RWPE1 (cell line): Measurements from ENCODE around the gene ERVMER34-1.

Experiments
- CTCF ChIA-PET: fragments of 350-600 bp; sonication (Branson Sonifier 250); formaldehyde crosslinking; extraction: SDS; loops from one replicate; lab custom pipeline; 2021; lab: Yijun Ruan, JAX
- POLR2A ChIA-PET: fragments of 400-600 bp; formaldehyde crosslinking; extraction: SDS; loops from one replicate; lab custom pipeline; 2020; ENCODE audit warnings: antibody characterized with exemption; ENCODE audit not compliant: low non-redundant PET; lab: Yijun Ruan, JAX
- DNase-seq: peaks from one replicate; pipeline ENCODE4 v3.0.0; 2012; ENCODE audit warnings: low spot score
- H3K27ac ChIP-seq: fragments of 450-650 bp; 2 replicates; pipeline ENCODE4 v1.5.1; 2017
- CTCF ChIP-seq: fragments of 450-650 bp; conservative IDR thresholded peaks from 2 replicates; pipeline ENCODE4 v1.5.1; 2017; ENCODE audit warnings: low read depth, mild to moderate bottlenecking

The ERVMER34-1 gene

GRCh38 chr4:52783069-52783468, 31.8 kb upstream of the ERVMER34-1 start:
- no peak overlapping the region for H3K27ac ChIP-seq
- TF ChIP-seq CTCF = no peak
- CTCF ChIA-PET = no interaction called here
- POLR2A ChIA-PET = no interaction called here
- DNase-seq = no peak

GRCh38 chr4:52780617-52781354, 29.6 kb upstream of the ERVMER34-1 start:
- ChIA-PET POLR2A (no interaction called here), CTCF (no interaction called here)
- peak; percentile 13 for DNase-seq
- no peak for TF ChIP-seq CTCF
- no peak overlapping the region for H3K27ac ChIP-seq

GRCh38 chr4:52780206-52780605, 29.0 kb upstream of the ERVMER34-1 start:
- DNase-seq = no peak
- CTCF ChIA-PET = interaction anchor here (0.6 kb wide), 1 partner anchor 45 kb away, joined by 3 read pairs; no protein-coding TSS in a partner anchor
- POLR2A ChIA-PET = no interaction called here
- no peak for TF ChIP-seq CTCF
- no peak overlapping the region for H3K27ac ChIP-seq

- no peak for DNase-seq
- TF ChIP-seq CTCF = no peak
- H3K27ac ChIP-seq = no peak overlapping the region
- POLR2A ChIA-PET = no interaction called here
- CTCF ChIA-PET = no interaction called here
Measured at GRCh38 chr4:52760256-52760655, 9.0 kb upstream of the ERVMER34-1 start.

- H3K27ac ChIP-seq = no peak overlapping the region
- DNase-seq = no peak
- CTCF ChIA-PET = interaction anchor here (0.7 kb wide), 2 partner anchors 18 to 107 kb away, joined by 3 read pairs; no protein-coding TSS in a partner anchor
- POLR2A ChIA-PET = interaction anchor here (0.9 kb wide), 1 partner anchor 33 kb away, joined by 6 read pairs; no protein-coding TSS in a partner anchor
- TF ChIP-seq CTCF = no peak
Measured at GRCh38 chr4:52755426-52755825, 4.2 kb upstream of the ERVMER34-1 start.

GRCh38 chr4:52752936-52753335, 1.7 kb upstream of the ERVMER34-1 start:
- DNase-seq = no peak
- POLR2A ChIA-PET = no interaction called here
- CTCF ChIA-PET = interaction anchor here (0.7 kb wide), 1 partner anchor 70 kb away, joined by 3 read pairs; no protein-coding TSS in a partner anchor
- no peak for TF ChIP-seq CTCF
- no peak overlapping the region for H3K27ac ChIP-seq
